Measurements from ENCODE around the gene GLI3. TPM values are rescaled to one million over a fixed set of nuclear protein-coding genes. Genes with fewer than 3 reads are reported as not detected.

The GLI3 gene
- total and polyA plus RNA-seq, 2 experiments from 2014 or later, result 15.2 to 27.9 TPM

DNA sequence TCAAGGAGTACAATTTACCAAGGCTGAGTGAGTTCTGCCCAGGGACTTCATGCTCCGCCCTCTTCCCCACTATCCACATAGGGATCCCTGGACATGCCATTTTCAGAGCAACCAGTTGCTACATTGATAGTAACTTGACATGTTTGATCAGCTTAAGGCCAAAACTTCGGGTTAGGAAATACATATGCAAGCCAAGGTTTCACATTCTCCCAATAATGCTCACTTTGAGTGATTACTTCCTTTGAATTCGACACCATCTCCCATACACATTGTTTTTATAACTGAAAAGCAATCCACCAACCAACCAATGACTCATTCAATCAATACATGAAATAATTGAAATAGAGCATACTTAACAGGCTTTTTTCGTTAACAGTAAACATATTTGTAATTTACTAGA, 137.9 kb downstream of the GLI3 start:
- Histone ChIP-seq H3K36me3 (no peaks in the 10 kb centered on the region), H3K27ac (no peak overlapping the region), H3K9me3 (ENCODE audit: low read depth) (no peaks in the 10 kb centered on the region), H3K4me3 (no peak overlapping the region), H3K4me1 (ENCODE audit: low read depth) (peaks cover 25% of the 10 kb centered on the region), H3K27me3 (no peaks in the 10 kb centered on the region)
- TF ChIP-seq, protein P1, sequence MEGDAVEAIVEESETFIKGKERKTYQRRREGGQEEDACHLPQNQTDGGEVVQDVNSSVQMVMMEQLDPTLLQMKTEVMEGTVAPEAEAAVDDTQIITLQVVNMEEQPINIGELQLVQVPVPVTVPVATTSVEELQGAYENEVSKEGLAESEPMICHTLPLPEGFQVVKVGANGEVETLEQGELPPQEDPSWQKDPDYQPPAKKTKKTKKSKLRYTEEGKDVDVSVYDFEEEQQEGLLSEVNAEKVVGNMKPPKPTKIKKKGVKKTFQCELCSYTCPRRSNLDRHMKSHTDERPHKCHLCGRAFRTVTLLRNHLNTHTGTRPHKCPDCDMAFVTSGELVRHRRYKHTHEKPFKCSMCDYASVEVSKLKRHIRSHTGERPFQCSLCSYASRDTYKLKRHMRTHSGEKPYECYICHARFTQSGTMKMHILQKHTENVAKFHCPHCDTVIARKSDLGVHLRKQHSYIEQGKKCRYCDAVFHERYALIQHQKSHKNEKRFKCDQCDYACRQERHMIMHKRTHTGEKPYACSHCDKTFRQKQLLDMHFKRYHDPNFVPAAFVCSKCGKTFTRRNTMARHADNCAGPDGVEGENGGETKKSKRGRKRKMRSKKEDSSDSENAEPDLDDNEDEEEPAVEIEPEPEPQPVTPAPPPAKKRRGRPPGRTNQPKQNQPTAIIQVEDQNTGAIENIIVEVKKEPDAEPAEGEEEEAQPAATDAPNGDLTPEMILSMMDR (IDR thresholded peaks at IDR 0.05; ENCODE audit: low read depth, low read length), result no peak
- DNase-seq (ENCODE audit: low read depth in 1 of 2, low spot score in 1 of 2), result no peak

DNA sequence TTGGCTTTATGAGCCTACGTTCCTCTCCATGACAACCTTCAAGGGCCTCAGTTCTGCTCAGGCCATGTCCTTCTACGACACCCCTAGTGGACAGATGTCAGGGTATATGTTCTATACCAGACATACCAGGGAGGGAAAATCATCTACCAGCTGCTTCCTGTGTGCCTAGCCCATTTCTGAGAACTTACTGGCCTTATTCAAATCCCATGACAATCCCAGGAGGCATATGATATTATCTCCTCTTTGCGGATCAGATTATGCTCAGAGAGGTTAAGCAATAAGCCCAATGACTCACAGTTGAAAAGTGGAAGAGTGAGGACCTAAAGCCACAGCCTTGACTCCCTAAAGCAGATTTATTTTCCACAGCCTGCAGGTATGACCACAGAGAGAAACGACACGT, 139.3 kb downstream of the GLI3 start:
- Histone ChIP-seq H3K4me3 (no peak overlapping the region), H3K27ac (peak overlapping the region; percentile 82), H3K4me1 (ENCODE audit: low read depth) (peaks cover 19% of the 10 kb centered on the region), H3K36me3 (no peaks in the 10 kb centered on the region), H3K9me3 (ENCODE audit: low read depth) (no peaks in the 10 kb centered on the region), H3K27me3 (no peaks in the 10 kb centered on the region)
- TF ChIP-seq, protein P1 (IDR thresholded peaks at IDR 0.05; ENCODE audit: low read depth, low read length), result peak; percentile 31
- DNase-seq (ENCODE audit: low read depth in 1 of 2, low spot score in 1 of 2), result peak in 1 of 2 donors; percentile 80

DNA sequence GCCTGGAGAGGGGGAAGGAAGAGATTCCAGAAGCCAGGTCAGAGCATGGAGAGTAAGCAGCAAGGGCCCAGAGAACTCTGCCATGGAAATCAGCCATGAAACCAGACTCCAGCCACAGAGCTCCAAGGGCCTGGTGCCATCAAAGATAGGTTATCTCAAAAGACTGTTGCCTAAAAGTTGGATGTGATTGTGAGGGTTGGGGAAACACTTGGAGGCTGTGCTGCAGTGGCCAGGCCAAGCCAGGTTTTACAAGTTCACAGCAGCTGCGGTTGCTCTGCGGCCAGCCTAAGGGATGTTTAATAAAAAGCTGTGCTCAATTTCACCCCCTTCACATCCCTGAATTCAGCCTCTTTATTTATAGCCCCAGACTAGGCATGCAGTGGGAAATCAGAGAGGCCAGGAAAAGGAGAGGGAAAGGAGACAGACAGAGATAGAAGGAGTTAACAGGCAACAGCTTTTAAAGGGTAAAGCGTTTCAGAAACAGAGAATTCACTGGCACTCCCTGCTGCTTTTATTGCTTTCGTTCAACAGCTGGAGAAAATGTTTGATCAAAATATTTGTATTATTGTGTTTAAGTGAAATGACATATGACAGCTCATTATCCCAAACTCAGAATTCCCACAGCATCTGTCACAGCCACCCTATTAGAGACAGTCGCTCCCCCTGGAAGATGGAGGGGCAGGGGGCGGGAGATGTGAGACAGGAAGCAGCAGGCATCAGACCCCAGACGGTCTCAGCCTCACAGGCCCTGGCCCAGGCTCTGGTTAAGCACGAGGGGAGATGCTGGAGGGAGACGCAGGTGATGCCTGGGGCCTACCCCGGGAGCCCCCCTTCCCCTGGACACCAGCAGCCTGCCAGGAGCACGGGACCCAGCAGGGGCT, 140.1 kb downstream of the GLI3 start:
- no peaks in the 10 kb centered on the region for H3K9me3 ChIP-seq (ENCODE audit: low read depth)
- peak; percentile 28 to 94 for DNase-seq (ENCODE audit: low read depth in 1 of 2, low spot score in 1 of 2)
- peaks cover 25% of the 10 kb centered on the region for H3K4me1 ChIP-seq (ENCODE audit: low read depth)
- TF ChIP-seq, protein P1 (IDR thresholded peaks at IDR 0.05; ENCODE audit: low read depth, low read length), result no peak
- no peaks in the 10 kb centered on the region for H3K36me3 ChIP-seq
- no peak overlapping the region for H3K4me3 ChIP-seq
- H3K27ac ChIP-seq, result peak overlapping the region; percentile 82
- H3K27me3 ChIP-seq, result no peaks in the 10 kb centered on the region

DNA sequence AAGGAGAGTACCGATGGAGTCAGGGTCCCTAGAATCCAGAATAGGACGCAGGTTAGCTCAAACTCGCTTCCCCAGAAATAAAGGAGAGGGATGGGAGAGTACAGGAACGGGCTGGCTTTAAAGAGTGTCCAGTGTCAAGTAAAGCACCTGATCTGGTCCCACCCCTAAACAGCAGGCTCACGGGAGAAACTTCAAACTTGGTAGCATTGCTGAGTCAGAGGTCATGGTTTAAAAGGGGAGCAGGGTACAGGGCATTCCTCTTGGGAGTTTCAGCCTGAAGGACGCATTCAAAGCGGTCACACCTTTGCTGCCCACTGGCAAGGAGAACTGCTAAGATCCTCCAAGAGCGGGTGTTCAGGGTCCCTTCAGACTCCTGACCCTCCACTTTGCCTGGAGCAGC, 140.7 kb downstream of the GLI3 start:
- H3K9me3 ChIP-seq (ENCODE audit: low read depth), result no peaks in the 10 kb centered on the region
- H3K27me3 ChIP-seq, result no peaks in the 10 kb centered on the region
- H3K27ac ChIP-seq, result peak overlapping the region; percentile 82

DNA sequence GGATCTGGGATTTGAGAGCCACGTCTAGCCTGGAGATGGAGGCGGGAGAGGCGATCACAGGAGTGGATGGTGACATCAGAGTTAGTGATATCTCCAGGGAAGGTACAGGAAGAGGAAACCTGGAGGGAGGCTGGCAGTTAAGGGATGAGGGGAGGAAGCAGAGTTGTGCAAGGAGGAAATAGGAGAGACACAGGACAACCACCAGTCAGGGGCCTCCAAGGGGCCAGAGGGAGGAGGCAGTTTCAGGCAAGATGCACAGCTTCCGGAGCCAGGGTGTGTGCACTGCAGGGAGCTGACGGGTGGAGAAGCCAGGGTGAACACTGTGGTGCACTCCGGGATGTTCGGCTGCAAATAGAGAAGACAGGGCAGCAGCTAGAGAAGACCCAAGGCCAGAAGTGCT, 141.2 kb downstream of the GLI3 start:
- TF ChIP-seq, protein P1 (IDR thresholded peaks at IDR 0.05; ENCODE audit: low read depth, low read length), result no peak
- Histone ChIP-seq H3K27ac (peak overlapping the region; percentile 82), H3K4me1 (ENCODE audit: low read depth) (peaks cover 34% of the 10 kb centered on the region), H3K4me3 (no peak overlapping the region), H3K27me3 (no peaks in the 10 kb centered on the region), H3K36me3 (no peaks in the 10 kb centered on the region), H3K9me3 (ENCODE audit: low read depth) (no peaks in the 10 kb centered on the region)
- peak in 1 of 2 donors; percentile 38 for DNase-seq (ENCODE audit: low read depth in 1 of 2, low spot score in 1 of 2)

More for the DNA sequence above, 140.7 kb downstream of the GLI3 start:
- Histone ChIP-seq H3K4me3 (no peak overlapping the region), H3K4me1 (ENCODE audit: low read depth) (peaks cover 32% of the 10 kb centered on the region), H3K36me3 (no peaks in the 10 kb centered on the region)
- TF ChIP-seq, protein P1 (IDR thresholded peaks at IDR 0.05; ENCODE audit: low read depth, low read length), result no peak
- no peak for DNase-seq (ENCODE audit: low read depth in 1 of 2, low spot score in 1 of 2)
